ENCODE measurements around the gene MPST.

Gene MPST

DNA sequence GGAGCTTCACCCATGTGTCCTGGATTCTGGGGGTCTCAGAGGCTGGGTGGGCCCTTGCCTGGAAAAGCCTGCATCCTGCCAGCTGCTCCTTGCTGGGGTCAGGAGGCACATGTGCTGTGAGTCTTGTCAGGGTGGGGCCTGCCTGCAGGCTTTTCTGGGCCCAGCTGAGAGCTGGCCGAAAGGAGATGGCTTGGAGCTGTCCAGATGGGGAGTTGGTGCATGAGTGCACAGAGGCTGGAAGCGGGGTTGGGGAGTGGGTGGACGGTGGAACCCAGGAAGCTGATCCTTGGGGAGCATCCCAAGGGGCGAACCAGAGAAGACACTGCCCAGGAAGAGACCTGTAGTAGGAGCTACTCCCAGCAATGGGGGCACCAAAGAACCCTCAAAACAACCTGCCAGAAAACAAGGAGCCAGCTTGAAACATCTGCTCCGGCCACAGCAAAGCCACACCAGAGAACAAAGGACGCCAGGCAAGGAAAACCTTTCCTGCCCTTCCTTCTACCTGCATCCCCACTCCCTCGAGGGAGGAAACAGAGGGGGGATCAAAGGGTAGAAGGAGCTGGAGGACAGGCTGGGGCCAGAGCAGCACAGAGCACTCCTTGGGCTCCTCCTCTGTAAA, 23.8 kb downstream of the MPST start:
- no peak for DNase-seq (ENCODE audit: insufficient read length, low spot score)
- no peak for FAIRE-seq

DNA sequence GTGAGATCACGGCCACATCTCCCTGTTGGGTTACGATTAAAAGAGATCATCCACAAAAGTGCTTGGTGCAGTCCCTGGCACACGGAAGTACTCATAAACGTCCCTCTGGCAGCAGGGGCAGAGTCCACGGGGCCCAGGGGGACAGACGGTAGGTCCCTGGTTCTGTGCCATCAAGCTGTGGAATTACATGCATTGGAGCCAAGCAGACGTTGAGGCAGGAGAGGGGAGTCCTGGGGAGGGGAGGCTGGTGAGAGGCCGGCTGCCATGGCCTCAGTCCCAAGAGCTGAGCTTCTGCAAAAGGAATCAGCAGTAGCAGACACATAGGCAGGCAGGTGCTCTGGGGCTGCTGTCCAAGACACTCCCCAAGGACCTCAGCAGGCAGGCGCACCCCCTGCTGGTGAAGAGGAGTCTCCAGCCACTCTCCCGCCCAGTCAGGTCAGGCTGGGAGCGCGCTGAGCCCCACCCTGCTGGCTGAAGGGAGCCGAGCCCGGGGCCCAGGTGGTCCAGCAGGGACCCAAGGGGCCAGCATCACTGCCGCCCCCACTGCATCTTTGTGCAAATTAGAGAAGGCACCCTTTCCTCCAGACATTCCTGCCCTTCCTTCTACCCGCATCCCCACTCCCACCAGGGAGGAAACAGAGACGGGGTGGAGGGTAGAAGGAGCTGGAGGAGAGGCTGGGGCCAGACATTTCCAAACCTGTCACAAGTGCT, 24.4 kb downstream of the MPST start:
- DNase-seq (ENCODE audit: insufficient read length, low spot score) = no peak
- FAIRE-seq = no peak

- no peak for DNase-seq (ENCODE audit: insufficient read length, low spot score)
- FAIRE-seq = no peak
Observed at GRCh38 chr22:37044634-37045625, 25.4 kb downstream of the MPST start.

- no peak for FAIRE-seq
- peak; percentile 42 for DNase-seq (ENCODE audit: insufficient read length, low spot score)
Observed at GRCh38 chr22:37045958-37046357, 26.4 kb downstream of the MPST start.

- FAIRE-seq (no peak), DNase-seq (ENCODE audit: insufficient read length, low spot score) (no peak)
Observed at GRCh38 chr22:37046589-37046988, 27.0 kb downstream of the MPST start.

- DNase-seq (ENCODE audit: insufficient read length, low spot score) (no peak), FAIRE-seq (no peak)
Observed at GRCh38 chr22:37047006-37047405, 27.5 kb downstream of the MPST start.

DNA sequence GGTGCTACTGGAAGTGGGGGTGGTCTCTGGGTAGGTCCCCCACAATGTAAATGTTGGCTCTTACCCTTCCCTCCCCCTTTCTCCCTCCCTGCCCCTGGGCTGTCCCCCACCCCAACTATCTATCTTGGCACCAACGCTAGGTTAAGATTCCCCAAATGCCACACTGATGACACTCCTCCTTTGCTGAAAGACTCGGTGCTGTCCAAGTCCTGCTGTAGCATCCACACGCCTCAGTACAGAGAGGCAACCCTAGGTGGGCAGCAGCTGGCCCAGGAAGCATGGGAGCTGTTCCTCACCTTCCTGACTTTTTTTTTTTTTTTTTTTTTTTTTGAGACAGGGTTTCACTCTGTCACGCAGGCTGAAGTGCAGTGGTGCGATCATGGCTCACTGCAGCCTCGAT, 28.6 kb downstream of the MPST start:
- FAIRE-seq (no peak), DNase-seq (ENCODE audit: insufficient read length, low spot score) (no peak)

DNA sequence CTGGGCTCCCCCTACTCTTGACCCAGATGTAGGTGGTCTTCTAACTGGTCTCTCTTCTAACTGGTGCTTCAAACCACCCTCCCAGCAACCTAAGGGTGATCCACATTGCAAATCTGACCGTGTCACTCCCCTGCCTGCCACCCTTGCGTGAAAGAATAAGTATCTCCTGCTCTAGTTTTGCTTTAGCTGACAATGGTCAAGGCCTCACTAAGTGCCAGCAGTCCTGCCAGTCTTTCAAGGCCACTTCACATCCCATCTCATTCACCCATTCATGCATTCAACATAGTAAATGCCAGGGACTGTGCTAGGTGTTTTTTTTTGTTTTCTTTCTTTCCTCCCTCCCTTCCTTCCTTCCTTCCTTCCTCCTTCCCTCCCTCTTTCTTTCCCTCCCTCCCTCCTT, 29.7 kb downstream of the MPST start:
- FAIRE-seq = no peak
- no peak for DNase-seq (ENCODE audit: insufficient read length, low spot score)

DNA sequence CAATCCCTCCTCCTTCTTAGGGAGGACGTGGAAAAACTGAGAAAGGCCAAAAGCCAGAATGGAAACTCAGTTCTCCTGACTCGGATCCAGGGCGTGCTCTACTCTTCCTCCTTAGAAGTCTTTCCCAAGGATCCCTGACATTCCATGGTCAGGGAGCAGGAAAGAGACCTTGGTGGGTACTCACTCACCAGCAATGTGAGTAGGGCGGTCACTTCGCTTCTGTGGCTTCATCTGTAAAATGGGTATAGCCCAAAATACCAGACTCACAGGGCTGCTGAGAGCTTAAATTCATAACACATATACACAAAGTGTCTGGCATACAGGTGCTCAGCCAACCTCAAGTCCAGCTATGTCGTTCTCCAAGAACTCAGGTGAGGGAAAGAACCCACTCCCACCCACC, 31.4 kb downstream of the MPST start:
- no peak for DNase-seq (ENCODE audit: insufficient read length, low spot score)
- FAIRE-seq = no peak

GRCh38 chr22:37051391-37052385, 32.1 kb downstream of the MPST start, which contains the start of gene KCTD17:
Gene KCTD17 (plus strand): TSS chr22:37051742. CDS start chr22:37051761, 19 bp downstream.
- FAIRE-seq (no peak), DNase-seq (ENCODE audit: insufficient read length, low spot score) (peak; percentile 57)

DNA sequence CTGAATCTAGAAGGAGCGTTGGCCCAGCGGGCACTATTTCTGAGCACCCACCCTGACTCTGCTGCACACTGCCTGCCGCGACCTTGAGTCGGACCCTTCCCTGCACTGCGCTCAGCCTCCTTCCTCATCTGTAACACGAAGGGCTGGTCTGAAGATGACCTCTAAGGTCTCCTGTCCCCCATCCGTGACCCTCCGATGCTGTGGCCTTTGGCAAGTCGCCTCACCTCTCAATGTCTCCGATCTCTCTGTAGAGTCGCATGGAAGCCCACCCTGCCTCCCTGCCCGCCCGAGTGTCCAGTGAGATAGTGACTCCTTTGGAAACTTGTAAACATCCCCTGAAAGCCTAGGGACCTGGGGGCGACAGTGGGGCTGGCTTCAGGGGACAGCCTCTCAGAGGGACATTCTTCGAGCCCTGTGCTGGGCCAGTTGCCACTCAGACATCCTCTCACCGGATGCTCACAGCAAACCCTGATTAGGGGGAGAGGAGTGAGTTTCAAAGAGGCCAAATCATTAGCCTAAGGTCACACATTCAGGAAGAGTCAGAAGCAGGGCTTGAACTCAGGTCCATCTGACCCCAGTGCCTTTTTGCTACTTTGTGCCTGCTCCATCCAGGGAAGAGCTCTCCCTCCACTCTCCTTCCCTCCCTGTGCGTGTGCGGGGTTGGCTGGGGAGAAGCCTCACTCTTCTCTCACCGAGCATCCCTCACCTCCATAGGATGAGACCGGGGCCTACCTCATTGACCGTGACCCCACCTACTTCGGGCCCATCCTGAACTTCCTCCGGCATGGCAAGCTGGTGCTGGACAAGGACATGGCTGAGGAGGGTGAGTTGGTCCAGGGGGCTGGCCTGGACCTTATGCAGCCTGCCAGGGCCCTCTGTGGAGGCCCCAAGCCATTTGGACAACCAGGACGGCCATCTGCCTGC, 33.1 kb downstream of the MPST start:
- DNase-seq (ENCODE audit: insufficient read length, low spot score) (no peak), FAIRE-seq (no peak)

GRCh38 chr22:37053310-37054055, 33.9 kb downstream of the MPST start:
- DNase-seq (ENCODE audit: insufficient read length, low spot score) (no peak), FAIRE-seq (no peak)

DNA sequence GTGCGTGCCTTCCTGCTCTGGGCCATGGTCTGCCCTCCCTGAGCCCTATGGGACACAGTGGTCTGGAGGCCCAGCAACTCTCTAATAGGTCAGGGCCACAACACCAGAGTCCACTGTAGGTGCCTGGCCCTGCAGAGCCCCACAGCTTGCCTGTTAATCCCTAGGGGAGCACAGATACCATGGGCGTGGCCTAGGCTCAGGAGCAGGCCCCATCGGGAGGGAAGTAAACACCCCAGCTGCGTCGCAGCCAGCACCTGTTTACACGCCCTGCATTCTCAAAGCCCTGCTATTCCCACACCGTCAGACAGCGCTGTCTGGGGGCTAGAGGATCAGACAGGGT, 34.5 kb downstream of the MPST start:
- no peak for DNase-seq (ENCODE audit: insufficient read length, low spot score)
- no peak for FAIRE-seq

GRCh38 chr22:37054600-37055365, 35.2 kb downstream of the MPST start:
- no peak for DNase-seq (ENCODE audit: insufficient read length, low spot score)
- FAIRE-seq = no peak

DNA sequence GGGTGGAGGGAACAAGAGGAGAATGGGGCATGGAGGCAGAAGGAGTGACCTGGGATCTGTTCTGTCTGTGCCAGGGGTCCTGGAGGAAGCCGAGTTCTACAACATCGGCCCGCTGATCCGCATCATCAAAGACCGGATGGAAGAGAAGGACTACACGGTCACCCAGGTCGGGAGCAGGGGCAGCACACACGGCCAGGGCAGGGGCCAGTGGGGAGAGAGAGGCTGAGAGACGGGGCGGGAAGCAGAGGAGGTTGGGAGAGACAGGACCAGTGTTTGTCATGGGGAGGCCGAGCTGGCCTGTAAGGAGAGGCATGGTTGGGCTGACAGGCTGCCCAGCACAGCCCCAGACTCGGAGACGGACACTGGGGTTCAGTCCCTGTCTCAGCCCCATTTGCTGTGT, 36.7 kb downstream of the MPST start:
- DNase-seq (ENCODE audit: insufficient read length, low spot score) (no peak), FAIRE-seq (no peak)

DNA sequence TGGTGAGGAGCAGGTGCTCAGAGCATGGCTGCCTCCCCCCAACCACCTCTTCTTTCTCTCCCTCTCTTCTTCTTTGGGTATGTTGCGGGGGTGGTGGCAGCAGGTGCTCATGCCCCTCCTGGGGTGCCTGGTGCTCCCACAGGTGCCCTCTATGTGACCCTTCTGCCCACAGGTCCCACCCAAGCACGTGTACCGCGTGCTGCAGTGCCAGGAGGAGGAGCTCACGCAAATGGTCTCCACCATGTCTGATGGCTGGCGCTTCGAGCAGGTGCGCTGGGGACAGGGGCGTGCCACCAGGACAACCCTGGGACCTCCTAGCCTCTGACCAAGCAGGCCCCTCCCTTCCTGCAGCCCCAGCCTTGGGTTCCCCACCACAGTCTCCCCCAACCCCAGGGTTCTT, 37.7 kb downstream of the MPST start:
- no peak for DNase-seq (ENCODE audit: insufficient read length, low spot score)
- FAIRE-seq = no peak

DNA sequence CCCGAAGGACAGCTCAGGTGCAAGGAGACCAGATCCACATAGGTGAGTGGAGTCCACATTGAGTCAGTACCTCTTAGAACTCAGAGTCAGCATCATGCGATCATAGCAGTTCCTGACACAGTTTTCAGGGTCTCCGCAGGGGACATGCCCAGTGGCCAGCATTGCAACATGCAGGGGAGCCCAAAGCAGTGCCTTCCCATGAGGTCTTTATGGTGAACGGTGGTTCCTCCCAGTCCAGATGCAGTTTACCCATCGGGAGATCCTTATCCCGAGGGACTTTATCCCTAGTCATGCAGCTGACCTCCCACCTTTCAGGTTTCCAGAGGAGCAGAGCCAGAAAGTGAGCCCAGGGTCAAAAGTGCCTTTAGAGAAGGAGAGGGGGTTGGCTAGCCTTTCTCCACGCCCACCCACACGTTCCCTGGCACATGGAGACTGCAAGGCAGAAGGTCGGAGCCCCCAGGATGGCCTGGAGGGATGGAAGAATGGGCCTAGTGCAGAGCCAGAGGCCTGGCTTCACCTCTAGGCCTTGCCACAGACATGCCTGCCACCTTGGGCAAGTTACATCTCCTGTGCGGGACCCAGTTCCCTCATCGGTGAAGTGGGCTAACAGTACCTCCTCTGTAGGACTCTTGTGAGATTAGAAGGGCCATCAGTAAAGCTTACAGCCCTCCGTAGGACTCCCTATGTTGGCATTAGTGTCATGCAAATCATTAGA, 38.4 kb downstream of the MPST start:
- DNase-seq (ENCODE audit: insufficient read length, low spot score) (no peak), FAIRE-seq (no peak)

All from HTR-8/SVneo (cell line).